ENCODE data around the gene CRTC3. TPM values are rescaled to one million over a fixed set of nuclear protein-coding genes. Genes with fewer than 3 reads are reported as not detected.

Gene CRTC3
- total and polyA plus RNA-seq, 2 of the 13 experiments (the other 11 are each of a cell fraction or from before 2014, with no cell fraction given) = 8.4 to 11.8 TPM

- no peaks in the 10 kb centered on the region for H4K20me1 ChIP-seq (ENCODE audit: insufficient read depth, low read length)
- no peak overlapping the region for H3K4me3 ChIP-seq (replicated peaks in 1 of 3; ENCODE audit: insufficient read depth in 1 of 3, low read depth in 2 of 3, low read length in 3 of 3)
- ATAC-seq = no peak
- FAIRE-seq = no peak
- H3K36me3 ChIP-seq (replicated peaks in 1 of 2; ENCODE audit: control insufficient read depth in 1 of 2, insufficient read depth in 2 of 2, low read length in 2 of 2) = peaks cover 2 to 16% of the 10 kb centered on the region in 2 experiments; a peak in 3 of 5 replicates
- no peaks in the 10 kb centered on the region for H3K27me3 ChIP-seq (ENCODE audit: control insufficient read depth in 1 of 2, insufficient read depth in 2 of 2, low read length in 2 of 2)
- no peaks in the 10 kb centered on the region for H3K79me2 ChIP-seq (ENCODE audit: insufficient read depth, low read length)
- H3K9ac ChIP-seq (ENCODE audit: insufficient read depth, low read depth, low read length) = no peak overlapping the region
- no peak overlapping the region for H2AFZ ChIP-seq (ENCODE audit: low read length)
- intact Hi-C loops (cut with micrococcal nuclease; ENCODE audit: unreplicated experiment) = no loop called here
- no peak overlapping the region for H3K27ac ChIP-seq (ENCODE audit: extremely low read length, insufficient read depth, low read length)
- no TSS peak for BruUV-seq (replicated peaks)
- no peak overlapping the region for H3K4me2 ChIP-seq (ENCODE audit: low read depth, low read length)
- ChIA-PET POLR2A (no interaction called here), CTCF (ENCODE audit: low intra/inter-chr PET ratio, low total read pairs) (no interaction called here)
- H3K4me1 ChIP-seq (ENCODE audit: insufficient read depth, low read length) = no peaks in the 10 kb centered on the region
- no peak for DNase-seq (ENCODE audit: low spot score)
- H3K9me3 ChIP-seq (ENCODE audit: low read length) = no peaks in the 10 kb centered on the region
- TF ChIP-seq ISX (CRISPR knock-in tag; conservative IDR thresholded peaks at IDR 0.05) = no peak
- WGBS (ENCODE audit: low lambda C conversion rate) = 100% methylated on average over 8 of the region's 8 CpGs
- in situ Hi-C loops (cut with HindIII; ENCODE audit: extremely low pct_ligation_motif_present, low pct_unique_long_range_greater_than_20kb) = no loop called here
These were observed 111.1 kb downstream of the CRTC3 start for GRCh38 chr15:90640862-90641261.

GRCh38 chr15:90641581-90642463 lies 112.1 kb downstream of the CRTC3 start:
- in situ Hi-C loops (cut with HindIII; ENCODE audit: extremely low pct_ligation_motif_present, low pct_unique_long_range_greater_than_20kb) = no loop called here
- 94% methylated on average over 16 of the region's 16 CpGs for WGBS (ENCODE audit: low lambda C conversion rate)
- Histone ChIP-seq H3K4me3 (replicated peaks in 1 of 3; ENCODE audit: insufficient read depth in 1 of 3, low read depth in 2 of 3, low read length in 3 of 3) (no peak overlapping the region), H3K36me3 (replicated peaks in 1 of 2; ENCODE audit: control insufficient read depth in 1 of 2, insufficient read depth in 2 of 2, low read length in 2 of 2) (peaks cover 2 to 16% of the 10 kb centered on the region in 2 experiments; a peak in 3 of 5 replicates), H3K4me1 (ENCODE audit: insufficient read depth, low read length) (no peaks in the 10 kb centered on the region), H3K9ac (ENCODE audit: insufficient read depth, low read depth, low read length) (no peak overlapping the region), H3K9me3 (ENCODE audit: low read length) (no peaks in the 10 kb centered on the region), H3K27me3 (ENCODE audit: control insufficient read depth in 1 of 2, insufficient read depth in 2 of 2, low read length in 2 of 2) (no peaks in the 10 kb centered on the region), H3K27ac (ENCODE audit: extremely low read length, insufficient read depth, low read length) (no peak overlapping the region), H4K20me1 (ENCODE audit: insufficient read depth, low read length) (no peaks in the 10 kb centered on the region), H3K79me2 (ENCODE audit: insufficient read depth, low read length) (no peaks in the 10 kb centered on the region), H3K4me2 (ENCODE audit: low read depth, low read length) (no peak overlapping the region), H2AFZ (ENCODE audit: low read length) (no peak overlapping the region)
- FAIRE-seq (no peak), DNase-seq (ENCODE audit: low spot score) (no peak), ATAC-seq (no peak)
- intact Hi-C loops (cut with micrococcal nuclease; ENCODE audit: unreplicated experiment) = no loop called here
- no peak for TF ChIP-seq RORA (CRISPR knock-in tag; IDR thresholded peaks at IDR 0.05)
- CTCF ChIA-PET (ENCODE audit: low intra/inter-chr PET ratio, low total read pairs) = no interaction called here
- no TSS peak for BruUV-seq (replicated peaks)
- POLR2A ChIA-PET = no interaction called here
